ENCODE data around the gene DAB2IP.

The DAB2IP gene

GRCh38 chr9:121703014-121703734 lies 51.7 kb downstream of the DAB2IP start:
- no peak for DNase-seq (ENCODE audit: low read depth)

DNA sequence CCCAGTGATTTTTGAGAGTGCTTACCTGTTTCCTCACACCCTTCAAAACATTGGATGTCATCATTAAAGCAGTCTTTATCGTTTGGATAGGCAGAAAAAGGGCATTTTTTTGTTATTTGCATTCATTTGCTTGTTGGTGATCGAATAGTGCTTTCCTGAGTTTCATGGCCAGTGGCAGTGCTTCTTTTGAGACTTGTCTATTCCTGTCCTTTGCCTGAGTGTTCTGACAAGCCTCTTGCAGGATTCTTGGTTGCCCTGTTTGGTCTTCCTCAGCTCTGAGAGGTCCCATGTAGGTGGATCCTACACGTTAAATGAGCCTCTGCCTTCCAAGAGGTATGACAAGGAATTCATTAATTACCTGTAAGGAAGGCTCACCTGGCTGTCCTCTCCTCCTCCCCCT lies 52.8 kb downstream of the DAB2IP start:
- DNase-seq (ENCODE audit: low read depth), result no peak

DNA sequence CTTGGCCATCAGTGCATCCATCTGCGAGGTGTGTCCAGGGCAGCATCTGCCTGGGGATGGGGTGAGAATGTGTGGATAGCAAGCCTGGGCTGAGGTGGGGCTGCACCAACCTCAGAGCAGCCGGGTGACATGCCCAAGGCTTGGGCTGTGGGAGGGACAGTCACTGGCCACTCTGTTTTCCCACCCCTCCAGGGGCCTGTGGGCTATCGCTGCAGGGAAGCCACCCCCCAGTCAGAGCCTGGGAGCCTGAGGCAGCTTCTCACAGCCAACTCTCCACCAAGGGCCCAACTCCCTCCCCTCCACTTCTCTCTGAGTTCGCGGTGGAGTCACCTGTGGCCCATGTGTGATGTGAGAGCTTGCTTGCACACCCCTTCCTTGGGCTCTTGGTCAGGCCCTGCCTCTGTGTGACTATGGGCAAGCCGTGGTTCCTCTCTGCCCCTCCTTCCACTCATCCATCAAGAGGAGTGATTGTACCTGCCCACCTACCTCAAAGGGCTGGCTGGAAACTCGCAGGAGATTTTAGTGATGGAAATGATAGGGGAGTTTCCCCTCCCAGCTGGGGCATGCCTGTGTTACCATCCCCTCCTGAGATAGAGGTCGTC lies 54.8 kb downstream of the DAB2IP start:
- no peak for DNase-seq (ENCODE audit: low read depth)

- DNase-seq (ENCODE audit: low read depth), result no peak
Measured at GRCh38 chr9:121707477-121708424, 56.3 kb downstream of the DAB2IP start.

- peak; percentile 5 for DNase-seq (ENCODE audit: low read depth)
Measured at GRCh38 chr9:121708768-121709488, 57.5 kb downstream of the DAB2IP start.

DNA sequence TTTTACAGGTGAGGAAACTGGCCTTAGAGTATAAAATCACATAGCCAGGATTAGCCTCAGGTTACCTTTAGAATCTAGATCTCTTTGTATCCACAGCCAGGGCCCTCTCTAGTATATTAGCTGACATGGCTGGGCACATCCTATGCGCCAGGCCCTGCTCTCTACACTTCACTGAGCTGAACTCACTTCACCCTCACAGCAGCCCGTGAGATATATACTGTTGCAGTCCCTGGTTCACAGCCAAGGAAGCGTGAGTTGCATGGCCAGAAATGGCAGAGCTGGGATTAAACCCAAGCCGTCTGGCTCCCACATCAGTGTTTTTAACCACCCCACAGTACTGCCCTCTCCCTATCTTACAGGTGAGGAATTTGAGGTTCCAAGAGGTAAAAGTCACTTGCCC lies 58.4 kb downstream of the DAB2IP start:
- DNase-seq (ENCODE audit: low read depth), result peak; percentile 6

GRCh38 chr9:121711281-121711680 lies 59.8 kb downstream of the DAB2IP start:
- no peak for DNase-seq (ENCODE audit: low read depth)

DNA sequence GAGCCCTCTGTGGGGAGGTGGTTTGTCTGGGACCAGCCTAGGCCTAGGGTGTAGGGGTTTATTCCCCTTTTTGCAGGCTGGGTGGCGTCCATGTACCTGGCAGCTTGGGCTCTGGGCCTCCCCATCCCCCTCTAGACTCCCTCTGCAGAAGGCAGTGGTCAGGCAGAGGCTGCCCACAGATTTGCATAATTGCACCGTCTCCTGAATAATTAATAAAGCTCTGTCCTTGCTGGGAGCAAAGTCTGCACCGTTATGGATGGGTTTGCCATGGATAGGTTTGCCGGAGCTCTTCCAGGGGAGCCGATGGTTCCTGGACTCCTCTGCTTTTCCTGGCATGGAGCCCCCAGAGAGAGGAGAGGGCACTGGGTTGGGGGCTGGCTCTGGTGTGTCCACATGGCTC lies 60.4 kb downstream of the DAB2IP start:
- no peak for DNase-seq (ENCODE audit: low read depth)

DNA sequence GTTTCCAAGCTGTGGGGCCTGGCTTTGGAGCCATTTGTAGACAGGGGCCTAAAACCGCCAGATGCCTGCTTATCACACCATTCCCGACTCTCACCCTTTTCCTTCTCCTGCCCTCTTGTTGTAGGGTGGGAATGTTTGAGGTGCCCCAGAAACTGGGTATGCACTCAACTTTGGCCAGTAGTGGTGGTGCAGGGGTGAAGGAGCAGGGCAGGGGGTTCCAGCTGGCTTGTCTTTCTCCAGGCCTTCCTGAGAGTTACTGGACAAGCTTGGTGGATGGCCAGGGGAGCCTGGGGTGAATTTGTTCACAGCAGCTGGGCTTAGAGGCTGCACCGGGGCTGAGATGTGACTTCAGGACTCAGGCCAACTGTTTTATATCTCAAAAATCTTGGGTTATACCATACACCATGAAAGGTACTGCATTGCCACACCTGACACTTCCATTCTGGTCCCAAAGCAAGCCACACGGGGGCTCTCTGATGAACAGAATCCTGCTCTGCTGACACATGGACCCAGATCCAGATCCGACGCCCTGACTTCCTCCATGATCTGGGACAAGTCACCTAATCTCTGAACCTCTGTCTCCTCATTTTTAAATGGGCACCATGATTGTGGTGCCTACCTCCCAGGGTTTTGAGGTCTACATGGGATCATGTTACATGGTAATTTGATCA lies 62.1 kb downstream of the DAB2IP start:
- DNase-seq (ENCODE audit: low read depth), result no peak

DNA sequence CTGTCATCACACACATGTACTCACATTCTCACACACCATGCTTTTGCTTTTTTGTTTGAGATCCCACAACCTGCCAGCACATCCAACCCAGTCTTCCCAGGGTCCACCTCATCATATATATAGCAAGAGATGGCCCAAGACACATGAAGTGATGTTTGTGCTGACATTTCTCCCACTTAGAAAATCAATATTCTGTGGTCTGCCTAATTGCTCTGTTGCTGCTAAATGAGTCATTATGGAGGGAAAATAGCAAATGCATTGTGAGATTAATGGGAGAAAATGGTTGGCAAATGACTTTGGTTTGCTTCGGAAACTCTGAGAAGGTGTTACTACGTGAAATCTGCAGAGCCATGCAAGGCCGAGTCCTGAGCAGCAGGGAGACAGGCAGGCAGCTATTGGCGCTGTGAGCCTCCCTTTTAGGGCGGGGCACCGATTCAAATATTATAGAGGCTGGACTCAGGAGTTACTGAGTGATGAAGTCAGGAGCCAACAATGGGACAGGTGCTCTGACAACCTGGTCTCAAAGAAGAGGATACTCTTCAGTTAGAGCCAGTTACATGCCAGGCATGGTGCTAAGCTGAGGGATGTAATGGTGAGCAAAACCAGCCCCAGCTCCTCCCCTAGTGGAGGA lies 62.8 kb downstream of the DAB2IP start:
- DNase-seq (ENCODE audit: low read depth), result no peak

DNA sequence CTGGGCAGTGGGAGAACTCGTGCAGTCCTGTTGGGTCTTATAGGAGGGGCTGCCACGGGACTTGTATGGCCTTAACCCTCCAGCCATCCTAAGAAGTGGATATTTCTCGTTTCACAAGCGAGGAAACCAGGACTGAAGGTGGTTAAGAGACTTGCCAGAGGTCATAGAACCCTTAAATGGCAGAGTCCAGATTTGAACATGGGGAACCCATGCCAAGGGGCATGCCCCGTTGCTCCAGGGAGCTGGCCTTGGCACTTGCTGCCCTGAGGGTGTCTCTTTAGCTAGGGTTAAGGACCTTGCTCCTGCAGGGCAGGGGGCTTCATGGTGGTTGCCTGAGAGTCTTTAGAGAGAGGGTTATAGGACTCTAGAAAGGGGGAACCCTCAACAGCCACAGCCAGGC lies 63.4 kb downstream of the DAB2IP start:
- DNase-seq (ENCODE audit: low read depth), result no peak

DNA sequence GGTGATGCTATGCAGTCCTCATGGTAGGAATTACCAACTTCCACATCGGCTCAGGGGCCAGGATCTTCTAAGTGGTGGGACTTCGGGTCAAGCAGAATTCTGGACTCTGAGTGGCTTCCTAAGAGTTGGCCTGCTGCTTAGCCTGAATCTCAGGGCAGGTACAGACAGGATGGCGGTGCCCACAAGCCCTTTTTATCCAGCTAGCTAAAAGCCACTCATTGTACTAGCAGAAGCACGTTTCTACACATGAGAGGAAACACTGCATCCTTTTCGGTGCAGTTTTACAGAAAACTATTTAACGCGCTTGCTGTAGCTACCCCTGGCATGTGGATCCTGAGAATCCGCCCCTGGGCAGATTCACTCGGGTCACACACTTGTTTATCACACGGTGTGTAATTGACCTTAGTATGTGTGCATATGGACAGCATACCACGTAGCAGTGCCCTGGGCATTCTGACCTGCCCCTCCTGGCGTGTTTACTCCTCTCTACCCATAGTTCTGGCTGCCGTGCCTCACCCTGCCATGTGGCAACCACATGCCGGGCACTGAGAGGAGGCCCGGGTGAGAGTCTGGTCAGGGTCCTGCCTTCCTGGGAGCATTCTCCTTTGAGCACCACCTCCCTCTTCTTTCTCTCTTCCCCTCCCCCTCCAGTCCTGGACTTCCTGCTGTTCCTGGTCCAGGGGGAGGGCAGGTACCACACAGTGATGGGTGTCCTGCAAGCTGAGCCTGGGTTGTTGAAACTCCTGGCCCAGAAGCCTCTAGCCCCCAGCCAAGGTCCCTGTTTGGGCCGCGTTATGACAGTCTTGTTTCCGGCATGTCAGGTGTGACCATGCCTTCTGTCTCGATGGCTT lies 65.9 kb downstream of the DAB2IP start:
- no peak for DNase-seq (ENCODE audit: low read depth)

DNA sequence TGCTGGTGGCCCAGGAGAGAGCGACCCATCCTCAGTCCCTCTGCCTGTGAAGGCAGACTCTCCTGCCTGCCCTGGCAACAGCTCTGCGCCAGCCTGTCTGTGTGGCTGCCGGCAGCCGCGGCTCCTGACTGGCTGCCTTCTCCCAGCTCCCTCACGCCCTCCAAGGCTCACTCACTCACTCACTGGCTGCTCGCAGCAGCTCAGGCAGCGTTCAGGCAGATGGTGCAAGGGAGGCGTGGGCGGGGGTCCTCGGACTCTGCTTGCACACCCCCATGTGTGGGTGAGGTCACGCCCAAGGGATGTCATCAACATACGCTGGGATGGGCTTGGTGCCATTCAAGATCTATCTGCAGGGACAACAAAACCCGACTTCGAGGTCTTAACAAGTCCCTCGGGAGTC lies 66.7 kb downstream of the DAB2IP start:
- peak; percentile 32 for DNase-seq (ENCODE audit: low read depth)

GRCh38 chr9:121718501-121718900 lies 67.1 kb downstream of the DAB2IP start:
- no peak for DNase-seq (ENCODE audit: low read depth)

GRCh38 chr9:121720311-121721057 lies 69.0 kb downstream of the DAB2IP start:
- no peak for DNase-seq (ENCODE audit: low read depth)

DNA sequence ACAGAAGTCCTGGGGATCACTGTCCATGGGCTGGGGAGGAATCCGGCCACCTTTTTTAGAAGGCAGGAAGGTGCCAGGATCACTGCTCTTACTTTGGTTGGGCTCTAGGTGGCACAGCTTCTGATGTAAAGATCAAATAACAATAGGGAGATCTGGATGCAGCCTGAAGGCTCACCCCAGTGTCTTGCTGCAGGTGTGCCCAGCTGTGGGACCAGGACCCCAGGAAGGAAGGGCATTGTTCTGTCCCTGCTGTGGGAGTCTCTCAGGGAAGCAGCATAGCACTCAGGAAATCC lies 69.6 kb downstream of the DAB2IP start:
- no peak for DNase-seq (ENCODE audit: low read depth)

- no peak for DNase-seq (ENCODE audit: low read depth)
Measured at GRCh38 chr9:121721770-121722169, 70.3 kb downstream of the DAB2IP start.

- DNase-seq (ENCODE audit: low read depth), result peak; percentile 93
Measured at GRCh38 chr9:121725008-121725775, 73.8 kb downstream of the DAB2IP start.
